NCI-H2227 (cell line): ENCODE measurements around the gene TNNT2.

Experiments
- DNase-seq: peaks from one replicate; lab custom pipeline; 2025; ENCODE audit not compliant: unreplicated experiment; lab: John Stamatoyannopoulos, UW

Gene TNNT2

DNA sequence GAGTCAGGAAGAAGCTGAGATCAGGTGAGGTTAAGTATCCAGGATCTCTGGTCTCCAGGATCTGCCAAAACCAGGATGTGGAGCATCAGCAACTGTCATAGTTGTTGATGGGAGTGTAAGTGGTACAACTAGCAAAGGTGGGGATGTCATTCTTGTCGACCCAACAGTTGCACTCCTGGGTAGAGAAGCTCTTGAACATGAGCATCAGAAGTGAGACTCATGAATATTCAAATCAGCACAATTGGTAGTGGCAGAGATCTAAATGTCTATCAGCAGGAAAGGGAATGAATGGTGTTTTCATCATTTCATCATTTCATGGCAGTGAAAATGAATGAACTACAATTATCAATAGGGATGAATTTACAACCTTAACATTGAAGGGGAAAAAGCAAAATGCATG lies 25.9 kb upstream of the TNNT2 start:
- DNase-seq = no peak

DNA sequence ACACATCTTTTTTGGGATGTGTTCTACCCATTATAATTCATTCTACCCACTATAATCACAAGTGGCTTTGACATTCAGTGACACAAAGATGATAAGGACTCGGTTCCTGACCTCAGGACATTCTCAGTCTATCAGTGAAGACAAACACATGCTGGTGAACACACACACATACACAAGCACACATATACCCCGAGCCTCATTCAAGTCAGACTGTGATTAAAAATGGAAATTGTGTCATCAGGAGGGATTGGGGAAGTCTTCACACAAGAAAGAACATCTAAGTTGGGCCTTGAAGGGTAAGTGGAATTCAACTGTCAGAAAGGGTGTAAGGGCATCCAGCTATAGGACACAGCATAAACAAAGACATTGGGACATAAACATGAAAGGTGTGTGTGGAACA lies 24.2 kb upstream of the TNNT2 start:
- DNase-seq = no peak

DNA sequence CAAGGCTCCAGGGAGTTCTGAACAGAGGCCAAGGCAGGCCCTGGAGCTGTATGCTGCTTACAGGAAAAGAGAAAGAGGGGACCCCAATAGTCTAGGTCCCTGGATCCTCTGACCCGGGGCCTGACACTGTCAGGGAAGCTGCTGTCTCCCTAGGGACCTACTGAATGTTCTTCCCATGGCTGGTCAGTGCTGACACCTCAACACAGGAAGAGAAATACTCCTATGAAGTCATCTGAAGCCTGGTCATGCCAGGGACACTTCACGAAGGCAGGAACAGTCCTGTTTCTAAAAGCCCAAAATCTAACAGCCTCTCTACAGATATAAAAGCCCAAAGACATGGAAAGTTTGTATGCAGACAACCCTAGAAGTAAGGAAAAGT lies 23.4 kb upstream of the TNNT2 start:
- DNase-seq = no peak

DNA sequence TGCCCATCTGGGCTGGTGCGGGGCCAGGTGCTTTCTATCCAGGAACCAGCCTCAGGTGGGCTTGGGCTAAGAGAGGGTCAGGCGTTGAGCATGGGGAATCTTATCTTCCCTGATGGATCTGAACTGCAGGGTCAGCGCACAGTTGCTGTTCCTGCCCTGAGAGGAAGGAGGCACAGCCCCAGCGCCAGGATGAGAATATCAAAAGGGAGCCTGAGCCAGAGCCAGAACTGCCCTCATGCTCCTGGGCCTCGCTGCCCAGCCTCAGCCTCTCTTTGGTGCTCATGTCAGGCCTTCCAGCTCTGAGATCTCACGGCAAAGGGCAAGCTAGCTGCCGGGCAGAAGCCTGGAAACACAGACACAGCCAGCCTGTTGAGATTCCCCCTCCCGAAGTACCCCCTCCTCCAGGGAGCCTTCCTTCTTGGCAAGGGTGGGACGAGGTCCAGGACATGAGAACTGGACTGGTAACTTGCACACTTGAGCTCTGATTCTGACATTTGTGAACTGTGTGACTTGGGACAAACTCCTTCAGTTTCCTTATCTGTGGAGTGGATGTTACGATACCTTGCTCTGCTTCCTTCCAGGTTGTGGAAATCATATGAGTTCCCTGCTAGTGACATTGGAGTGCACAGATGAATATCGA lies 22.9 kb upstream of the TNNT2 start:
- no peak for DNase-seq

DNA sequence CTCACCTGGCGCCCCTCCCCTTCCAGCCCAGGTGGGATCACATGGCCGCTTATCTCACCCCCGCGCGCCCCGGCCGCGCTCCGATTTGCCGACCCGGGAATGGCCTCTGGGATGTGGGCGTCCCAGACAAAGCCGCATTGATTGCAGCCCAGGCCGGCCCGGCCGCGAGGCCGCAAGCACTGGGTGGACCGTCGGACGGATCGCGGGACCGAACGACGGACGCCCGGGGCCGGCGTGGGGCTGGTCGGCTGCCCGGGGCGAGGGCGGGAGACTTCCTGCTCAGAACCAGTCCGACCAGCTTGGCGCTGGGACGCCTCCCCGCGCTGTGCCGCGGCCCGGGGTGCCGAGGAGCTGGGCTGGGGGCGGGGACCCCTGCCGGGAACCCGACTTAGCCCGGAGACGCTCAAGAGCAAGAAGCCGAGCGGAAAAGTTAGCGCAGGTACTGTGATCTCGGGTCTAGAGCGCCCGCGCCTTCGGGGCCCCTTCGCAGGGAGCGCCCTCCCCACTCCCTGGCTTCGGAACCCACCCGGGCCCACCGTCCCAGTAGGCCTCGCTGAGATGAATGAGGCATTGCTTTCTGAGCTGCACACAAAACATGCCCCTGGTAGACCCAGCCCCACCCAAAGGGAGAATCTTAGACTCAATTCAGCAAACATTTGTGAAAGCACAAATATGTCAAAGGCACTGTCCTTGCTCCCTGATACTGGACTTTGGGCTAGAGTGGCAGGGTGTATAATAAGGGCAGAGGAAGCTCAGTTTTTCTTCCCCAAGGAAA lies 22.1 kb upstream of the TNNT2 start:
- peak; percentile 31 for DNase-seq

DNA sequence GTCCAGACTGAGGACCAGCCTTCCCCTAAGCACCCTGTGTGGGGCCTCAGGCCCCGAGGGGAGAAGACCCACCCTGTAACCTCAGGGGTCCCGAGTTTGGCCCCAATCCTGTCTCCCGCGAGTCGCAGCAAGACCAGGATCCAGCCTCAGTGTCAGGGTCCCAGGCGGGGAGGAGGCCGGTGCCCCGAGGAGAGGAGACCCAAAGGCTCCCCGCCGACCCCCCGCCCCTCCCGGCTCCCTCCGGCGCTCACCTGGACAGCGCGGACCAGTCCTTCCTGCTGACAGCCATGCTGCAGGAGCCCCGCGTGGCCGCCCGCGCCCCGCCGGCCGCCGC lies 21.5 kb upstream of the TNNT2 start, which contains the start of gene LAD1:
LAD1 (minus strand) TSS at position 307 of the 334 bp plus-strand sequence; CDS start at position 289, 18 bp downstream.
- no peak for DNase-seq

DNA sequence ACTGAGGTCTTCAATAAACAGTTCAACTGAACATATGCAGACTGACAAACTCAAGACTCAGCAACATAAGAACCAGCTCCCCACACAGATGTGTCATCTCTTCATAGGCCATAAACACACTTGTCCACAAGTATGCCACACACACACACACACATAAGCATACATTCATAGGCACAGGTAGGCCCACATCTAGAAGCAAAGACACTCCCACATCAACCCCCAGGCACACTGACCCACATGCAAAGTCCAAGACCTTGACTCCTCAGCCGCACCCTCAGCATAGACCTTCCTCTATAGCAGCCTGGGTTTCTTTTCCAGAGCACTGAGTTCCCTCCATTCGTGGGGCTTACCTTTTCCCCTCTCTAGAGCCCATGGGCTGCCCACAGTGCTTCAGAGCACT lies 20.2 kb upstream of the TNNT2 start:
- DNase-seq = no peak

DNA sequence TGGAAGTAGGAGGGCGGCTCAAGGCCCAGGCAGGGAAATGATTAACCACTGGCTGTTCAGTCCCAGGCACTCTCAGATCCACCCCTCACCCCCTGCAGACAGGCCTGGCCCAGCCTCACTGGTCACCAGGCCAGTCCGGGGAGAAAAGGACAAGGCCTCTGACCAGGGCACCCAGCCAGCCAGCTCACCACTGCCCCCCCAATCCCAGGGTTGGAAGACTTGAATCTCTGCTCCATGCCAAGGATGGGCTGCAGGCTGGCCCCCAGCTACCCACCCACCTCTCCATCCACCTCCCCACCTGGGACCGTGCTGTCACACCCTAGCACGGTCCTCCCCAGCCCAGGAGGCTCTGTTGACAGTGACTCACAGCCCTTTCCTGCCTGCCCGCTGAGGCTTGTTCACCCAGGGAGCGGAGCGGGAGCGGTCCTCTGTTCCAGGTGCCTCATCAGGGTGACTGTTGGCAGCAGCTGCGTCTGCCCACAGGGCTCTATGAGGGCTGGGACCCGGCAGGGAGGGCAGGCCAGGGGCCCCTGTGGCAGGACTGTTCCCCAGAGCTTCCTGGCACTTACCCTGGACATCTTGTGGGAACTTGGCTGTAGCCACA lies 19.5 kb upstream of the TNNT2 start:
- no peak for DNase-seq

DNA sequence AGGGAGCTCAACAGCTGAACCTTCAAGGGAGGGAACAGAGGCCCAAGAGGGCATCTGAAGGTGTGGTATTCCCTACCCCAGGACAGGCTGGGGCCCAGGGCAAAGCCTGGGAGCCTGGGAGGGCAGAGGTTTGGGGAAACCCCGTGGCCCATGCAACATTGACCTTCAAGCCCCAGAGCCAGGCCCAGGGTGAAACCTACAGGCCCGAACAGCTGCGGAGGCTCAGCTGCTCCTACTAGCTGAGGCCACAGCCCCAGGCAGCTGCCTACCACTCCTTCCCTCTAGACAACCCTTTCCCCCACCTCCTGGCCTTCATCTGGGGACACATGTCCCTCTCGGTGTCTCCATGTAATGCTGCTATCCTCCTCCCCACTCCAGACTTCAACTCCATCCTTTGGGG lies 18.5 kb upstream of the TNNT2 start:
- no peak for DNase-seq

DNA sequence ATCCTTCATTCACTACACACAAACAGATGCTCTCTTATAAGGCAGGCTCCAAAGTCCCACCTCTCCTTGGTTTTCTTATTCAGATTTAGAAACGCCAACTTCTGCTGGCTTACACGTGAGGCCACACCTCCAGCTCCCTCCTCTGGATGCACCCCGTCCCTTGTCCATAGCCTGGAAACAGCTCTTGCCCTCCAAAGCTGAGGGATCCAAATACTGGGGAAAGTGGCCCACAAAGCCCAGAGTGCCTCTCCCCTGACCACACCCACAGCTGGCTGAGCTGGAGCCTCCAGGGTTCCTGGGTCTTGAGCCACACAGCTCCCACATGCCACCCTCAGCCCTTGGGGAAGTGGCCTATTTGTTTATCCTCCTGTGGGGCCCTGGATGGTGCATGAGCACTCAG lies 17.1 kb upstream of the TNNT2 start:
- DNase-seq = no peak

DNA sequence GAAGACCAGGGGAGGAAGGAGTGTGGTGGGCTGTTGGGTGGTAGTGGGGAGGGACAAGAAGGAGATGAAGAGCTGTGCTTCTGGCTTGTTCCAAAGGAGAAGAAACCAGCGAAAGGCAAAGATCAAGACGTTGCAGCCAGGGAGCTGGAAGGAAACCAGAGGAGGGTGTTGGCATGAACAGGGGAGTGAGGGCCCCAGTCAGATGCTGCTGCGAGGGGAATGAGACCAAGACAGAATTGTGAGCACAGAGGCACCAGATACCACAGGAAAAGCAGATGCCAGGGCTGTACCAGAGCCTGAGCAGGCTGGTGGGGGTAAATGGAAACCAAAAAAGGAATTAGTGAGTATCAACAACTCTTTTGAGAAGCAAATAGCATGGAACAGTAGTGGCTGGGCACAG lies 15.6 kb upstream of the TNNT2 start:
- DNase-seq = no peak

DNA sequence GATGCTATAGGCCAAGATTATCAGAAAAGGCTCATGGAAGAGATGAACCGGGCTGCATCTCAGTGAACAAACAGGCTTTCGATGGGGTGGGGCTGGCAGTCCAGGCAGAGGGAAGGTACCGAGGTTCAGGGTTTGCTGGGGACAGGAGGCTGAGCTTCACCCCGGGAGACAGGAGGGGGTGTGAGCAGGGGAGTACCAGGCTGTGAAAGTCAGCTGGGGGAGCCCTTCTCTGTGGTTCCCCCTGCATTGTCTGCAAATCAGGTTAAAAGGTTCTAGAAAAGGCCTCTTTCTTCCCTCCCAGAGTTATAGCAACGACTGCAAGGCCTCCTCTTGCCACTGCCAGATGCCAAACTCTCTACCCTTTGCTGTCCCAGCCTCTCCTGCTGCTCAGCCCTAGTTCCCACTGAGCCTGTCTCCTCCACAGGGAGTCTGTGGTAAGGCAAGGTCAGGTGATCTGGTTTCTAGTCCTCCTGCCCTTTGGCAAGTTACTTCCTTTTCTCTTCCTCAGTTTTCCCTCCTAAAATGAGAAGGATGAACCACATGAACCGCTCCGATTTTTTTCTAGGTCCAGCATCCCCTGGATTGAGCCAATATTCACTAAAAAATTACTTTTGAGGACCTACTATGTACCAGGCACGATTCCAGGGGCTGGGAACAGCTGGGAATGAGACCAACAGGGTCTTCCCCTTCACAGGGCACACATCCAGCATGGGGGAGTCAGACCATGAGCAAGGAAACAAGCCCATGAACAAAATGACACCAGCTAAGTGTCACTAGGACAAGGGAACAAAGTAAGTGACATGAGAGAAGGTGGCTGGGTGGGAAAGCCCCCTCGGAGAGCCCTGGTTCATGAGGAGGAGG lies 14.4 kb upstream of the TNNT2 start:
- no peak for DNase-seq

DNA sequence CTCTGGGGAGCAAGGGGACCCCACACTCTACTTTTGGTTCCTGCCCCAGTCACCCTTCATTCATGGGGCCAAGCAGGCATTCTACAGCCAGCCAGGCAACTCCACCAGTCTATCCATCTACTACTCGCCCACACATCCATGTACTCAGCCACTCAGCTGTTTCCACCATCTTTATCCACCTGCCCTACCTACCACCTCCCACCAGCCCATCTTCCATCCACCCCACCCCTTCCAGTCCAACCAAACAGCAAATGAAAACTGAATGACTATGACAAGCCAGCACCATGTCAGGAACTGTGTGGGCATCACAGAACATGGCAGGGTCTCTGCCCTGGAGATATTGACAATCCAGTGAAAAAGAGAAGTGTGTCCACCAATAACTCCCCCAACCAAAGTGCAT lies 13.7 kb upstream of the TNNT2 start:
- no peak for DNase-seq

DNA sequence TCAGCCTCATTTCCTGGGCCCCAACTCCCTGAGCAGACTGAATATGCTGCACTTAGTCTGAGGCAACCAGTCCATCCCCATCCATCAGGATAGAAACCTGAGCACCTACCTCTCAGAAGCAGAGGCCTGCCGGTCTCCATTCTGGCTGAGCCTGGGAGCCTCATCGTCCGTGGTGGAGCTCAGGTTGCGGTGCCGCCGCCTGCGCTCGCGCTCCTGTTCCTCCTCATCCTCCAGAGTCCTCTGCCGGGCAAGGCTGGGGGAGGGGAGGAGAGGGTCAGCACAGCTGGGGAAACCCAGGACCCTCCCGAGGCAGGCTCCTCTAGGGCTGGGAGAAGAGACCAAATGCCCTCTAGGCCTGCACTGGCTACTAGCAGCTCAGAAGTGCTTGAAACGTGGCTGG lies 11.6 kb upstream of the TNNT2 start:
- no peak for DNase-seq

DNA sequence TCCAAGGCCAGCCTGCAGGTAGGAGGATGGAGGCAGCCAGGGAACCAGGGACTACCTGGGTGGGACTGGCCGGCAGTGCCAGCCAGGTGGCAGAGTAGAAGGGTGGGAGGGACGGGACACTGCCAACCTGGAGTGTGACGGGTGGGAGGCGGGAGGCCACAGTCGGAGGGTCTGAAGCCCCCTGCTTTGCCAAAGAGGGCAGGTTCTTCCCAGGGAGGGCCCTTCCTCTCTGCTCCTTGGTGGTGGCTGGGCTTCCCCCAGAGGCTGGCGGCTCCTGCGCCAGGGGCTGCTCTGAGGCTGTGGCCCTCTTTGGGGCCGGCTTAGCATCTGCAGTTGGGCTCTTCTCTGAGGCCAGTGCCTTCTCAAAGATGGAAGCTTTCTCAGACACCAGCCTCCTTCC lies 8.7 kb upstream of the TNNT2 start:
- DNase-seq = no peak

DNA sequence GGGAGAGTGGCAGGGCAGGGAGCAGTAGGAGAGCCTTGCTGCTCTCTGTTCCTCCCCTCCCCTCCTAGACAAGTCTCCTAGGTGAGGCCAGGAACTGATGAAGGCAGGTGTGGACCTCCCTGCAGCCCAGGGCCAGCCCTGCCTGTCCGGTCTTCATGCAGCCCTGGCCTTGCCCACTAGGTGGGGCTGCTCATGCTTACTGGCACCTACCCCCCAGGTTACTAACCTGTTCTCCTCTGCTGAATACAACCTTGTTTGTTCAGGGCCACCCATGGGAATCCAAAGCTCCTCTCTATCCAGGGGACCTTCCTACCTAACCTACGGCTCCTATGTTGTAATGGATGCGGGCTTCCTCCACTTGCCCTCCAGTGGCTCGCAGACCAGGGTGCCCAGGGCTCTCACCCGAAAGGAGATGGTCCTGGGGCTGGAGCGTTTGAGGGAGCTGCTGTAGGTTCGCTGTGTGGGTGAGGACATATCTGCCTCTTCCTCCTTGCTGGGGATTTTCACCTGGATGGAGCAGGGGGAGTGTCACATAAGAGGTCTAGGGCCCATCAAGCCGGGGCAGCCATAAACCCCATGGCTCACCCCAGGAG lies 7.9 kb upstream of the TNNT2 start:
- peak; percentile 39 for DNase-seq

DNA sequence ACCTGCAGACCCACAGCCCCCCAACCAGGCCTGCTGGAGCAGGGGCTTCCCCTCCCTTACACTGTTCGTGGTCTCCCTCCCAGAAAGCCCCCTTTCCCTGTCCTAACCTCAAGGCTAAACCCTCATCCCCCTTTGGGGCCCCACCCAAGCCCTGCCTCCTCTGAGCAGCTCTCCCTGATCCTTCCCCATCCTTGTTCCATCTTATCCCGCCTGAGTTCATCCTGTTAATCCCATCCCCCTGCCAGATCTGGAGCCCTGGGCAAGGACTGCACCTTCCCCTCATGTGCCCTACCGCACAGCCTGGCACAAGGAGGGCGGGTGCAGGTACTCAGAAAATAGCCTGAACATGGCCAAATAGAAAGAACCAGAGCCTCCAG lies 6.9 kb upstream of the TNNT2 start:
- DNase-seq = no peak

DNA sequence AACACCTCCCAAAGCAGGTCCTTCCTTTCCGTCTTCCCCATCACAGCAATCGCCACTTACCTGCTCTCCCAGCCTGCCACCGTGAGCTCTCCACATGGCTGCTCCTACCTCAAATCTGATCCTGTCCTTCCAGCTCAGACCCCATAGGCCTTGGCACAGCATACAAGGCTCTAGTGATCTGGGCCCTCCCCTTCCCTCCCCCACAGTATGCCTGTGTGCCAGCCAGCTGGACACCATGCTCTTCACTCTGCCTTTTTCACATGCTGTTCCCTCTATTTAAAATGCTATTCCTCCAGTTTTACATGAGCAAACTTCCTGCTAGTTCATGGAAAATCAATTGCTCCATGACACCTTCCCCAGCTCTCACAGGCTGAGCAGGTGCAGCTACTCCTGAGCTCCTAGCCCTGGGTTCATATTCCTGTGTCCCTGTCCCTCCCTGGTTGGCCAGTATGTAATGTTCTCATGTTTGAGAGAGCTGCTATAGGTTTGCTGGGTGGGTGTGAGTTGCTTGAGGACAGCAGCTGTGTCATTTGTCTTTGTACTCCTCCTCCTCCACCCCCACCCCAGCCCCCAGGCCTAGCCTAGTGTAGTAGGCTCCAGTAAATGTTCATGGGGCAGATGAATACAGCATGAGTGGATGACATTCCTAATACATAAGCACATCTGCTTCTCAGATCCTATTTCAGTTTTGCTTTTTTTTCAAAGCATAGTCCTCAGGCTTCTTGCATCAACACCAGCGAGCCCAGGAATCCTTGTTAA lies 6.3 kb upstream of the TNNT2 start:
- DNase-seq = no peak

DNA sequence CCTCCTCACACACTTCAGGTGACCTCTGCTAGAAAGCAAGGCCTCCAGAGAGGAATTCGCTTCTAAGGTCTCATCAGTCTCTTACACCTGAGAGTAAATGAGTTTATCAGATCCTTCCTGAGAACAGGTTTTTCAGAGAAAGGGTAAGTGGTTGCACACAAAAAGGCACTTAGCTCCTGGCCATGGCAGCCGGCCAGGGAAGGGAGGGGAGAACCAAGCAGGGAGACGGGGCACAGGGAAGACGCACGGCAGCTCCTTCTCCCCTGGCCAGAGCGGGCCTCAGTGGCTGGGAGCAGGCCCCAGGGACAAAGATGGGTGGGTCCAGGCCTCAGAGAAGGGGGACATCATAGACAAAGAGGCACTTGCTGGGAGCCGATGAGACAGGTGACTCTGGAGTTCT lies 3.6 kb upstream of the TNNT2 start:
- DNase-seq = no peak

DNA sequence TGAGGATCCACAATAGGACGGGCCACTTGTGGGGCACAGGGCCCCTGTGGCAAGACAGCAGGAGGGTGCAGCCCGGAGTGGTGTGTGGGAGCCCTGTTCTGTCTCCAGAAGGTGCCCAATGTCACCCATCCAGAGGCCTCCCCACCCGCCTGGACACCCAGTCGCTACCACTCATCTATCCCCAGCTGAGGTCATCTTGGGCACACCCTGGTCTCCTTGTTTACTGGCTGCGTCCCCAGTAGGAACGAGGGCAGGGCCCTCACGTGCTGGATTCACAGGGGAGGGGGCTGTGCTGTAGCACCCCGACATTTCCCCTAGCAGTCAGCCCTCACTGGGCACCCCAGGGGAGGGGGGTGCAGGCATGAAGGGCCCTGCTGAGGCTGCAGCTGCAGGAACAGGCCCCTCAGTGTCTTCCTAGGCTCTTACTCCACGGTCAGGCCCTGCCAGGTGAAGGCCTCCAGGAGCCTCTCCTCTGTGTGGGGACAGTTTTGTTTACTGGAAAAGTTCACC lies 2.3 kb upstream of the TNNT2 start:
- no peak for DNase-seq
